GM12875 (cell line): ENCODE measurements around the gene CWC25.

ENCODE experiments used
- H3K4me3 ChIP-seq: one replicate; pipeline ENCODE4 v1.5.1; 2011; ENCODE audit warnings: low read depth, low read length, control low read depth
- CTCF ChIP-seq: IDR thresholded peaks from 2 replicates; pipeline ENCODE4 v1.5.1; 2011; ENCODE audit warnings: low read depth, mild to moderate bottlenecking, control low read depth, inconsistent platforms, low read length, moderate library complexity, borderline replicate concordance; ENCODE audit not compliant: insufficient read depth

Gene CWC25

GRCh38 chr17:38752308-38753070 lies 72.6 kb downstream of the CWC25 start, which contains the start of gene PSMB3:
Gene PSMB3, plus strand, starts transcription at chr17:38752741. Its CDS starts 86 bp downstream, at chr17:38752827.
- TF ChIP-seq CTCF, result no peak
- peak within 1 kb of the TSS; percentile 87 for H3K4me3 ChIP-seq

- peak overlapping the region; percentile 71 for H3K4me3 ChIP-seq
- no peak for TF ChIP-seq CTCF
These were observed 73.3 kb downstream of the CWC25 start for GRCh38 chr17:38751808-38752307.

- peak overlapping the region; percentile 13 for H3K4me3 ChIP-seq
- TF ChIP-seq CTCF, result no peak
These were observed 73.8 kb downstream of the CWC25 start for GRCh38 chr17:38751144-38751807.
